HG02938 (cell line): ENCODE measurements around the gene SLC35G2.
"Not testable (repeated sequence)": the region's sequence is repeated elsewhere in the genome, so short reads cannot be mapped to it uniquely, and the experiment has no call there.

ENCODE experiments used
- ATAC-seq: cut with Tn5 transposase; IDR thresholded peaks from one replicate; pipeline ENCODE4 v1.9.1; 2021; ENCODE audit warnings: mild to moderate bottlenecking, moderate library complexity; ENCODE audit not compliant: unreplicated experiment

SLC35G2 gene

DNA sequence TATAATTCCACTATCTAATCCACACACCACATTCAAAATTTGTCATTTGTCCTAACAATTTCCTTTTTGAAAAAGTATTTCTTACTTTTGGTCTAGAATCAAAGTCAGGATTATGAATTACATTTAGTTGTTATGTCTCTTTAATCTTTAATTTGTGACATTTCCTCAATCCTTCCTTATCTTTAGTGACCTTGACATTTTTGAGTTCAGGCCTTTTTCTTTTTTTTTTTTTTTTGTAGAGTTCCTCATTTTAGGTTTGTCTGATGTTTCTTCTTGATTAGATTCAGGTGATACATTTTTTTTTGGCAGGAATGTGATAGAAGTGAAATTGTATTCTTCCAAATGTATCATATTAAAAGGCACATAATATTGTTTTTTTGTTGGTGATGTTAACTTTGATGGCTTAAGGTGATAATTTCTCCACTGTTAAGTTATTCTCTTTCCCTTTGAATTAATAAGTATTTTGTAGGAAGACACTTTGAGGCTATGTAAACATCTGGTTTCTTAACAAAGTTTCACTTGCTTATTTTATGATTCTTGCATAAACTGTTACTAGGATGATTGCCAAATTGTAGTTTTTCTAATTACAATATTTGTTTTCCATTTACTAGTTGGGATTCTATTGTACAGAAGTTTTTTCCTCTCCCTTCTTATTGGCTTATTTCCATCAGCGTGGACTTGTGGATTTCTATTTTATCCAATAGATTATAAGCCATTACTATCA lies 16.3 kb downstream of the SLC35G2 start:
- no peak for ATAC-seq

DNA sequence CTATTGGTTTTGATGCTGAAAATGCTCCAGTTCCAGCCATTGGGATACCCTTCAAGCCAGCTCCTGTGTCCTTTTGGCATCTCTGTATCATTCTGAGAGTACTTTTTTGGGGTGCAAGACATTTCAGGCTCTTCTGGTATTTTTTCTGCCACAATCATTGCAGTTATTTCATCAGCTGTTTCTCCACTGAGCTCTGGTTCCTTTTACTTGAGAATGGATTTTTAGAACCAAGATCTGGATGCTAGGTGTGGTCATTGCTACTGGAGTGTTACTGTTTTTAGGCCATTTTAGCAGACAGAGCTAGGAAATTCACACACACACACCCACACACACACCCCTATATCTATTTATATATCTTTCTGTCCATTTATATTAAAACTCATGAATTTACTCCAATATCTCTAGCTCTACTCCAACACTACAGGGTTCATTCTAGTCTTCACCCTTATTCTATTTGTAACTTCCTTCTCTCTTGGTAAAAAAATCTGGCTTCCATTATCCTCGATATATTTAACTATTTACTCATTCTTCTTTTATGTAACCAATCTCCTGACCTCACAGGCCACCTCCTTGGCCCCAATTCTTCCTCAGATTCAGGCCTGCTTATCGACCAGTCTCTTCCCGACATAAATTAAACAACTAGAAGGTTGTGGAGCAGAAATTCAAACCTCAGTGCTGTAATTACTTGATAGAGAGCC lies 17.0 kb downstream of the SLC35G2 start:
- ATAC-seq, result no peak

DNA sequence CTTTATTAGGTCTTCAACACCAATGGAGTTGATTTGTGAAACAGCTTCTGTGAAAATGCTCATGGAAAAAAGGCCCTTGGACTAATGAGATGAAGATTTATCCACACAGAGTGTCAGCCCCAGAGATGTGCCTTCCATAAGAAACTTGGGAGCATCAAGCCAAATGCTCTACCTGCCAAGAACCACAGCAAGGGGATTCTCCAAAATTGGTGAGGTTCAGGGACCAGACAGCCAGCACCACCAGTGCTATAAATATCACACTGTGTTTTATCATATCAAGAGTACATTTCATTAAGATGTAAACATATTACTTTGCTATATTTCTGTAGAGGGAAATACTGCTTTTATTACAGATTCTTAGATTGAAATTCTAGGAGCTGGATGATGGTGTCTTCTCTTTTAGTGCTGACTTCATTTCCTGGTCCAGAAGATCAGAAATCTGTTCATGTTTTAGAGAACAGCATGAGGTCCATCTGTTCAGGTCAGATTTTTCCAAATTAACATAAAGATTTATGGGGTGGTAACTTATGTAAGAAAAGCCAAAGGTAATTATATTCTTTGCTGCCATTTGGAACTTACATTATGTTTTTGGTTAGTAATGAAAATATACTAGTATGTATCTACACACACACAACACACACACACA lies 17.7 kb downstream of the SLC35G2 start:
- no peak for ATAC-seq

GRCh38 chr3:136838641-136839555 lies 20.0 kb downstream of the SLC35G2 start:
- ATAC-seq, result no peak

DNA sequence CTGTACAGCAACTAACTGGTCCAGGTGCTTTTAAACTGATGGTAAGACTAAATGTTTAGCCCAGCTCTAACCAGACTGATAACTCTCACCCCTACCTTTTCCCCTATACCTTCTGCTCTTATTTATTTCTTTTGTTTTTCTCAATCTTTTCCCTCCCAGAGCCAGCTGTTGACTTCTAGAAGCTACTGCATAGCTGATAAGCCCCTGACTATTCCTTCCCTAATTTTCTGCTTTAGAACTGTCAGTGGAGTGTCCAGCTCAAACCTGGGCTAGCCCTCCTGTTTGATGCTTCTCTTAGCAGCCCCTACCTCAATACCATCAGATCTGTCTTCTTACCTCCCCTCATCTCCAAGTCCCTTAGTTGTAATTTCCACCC lies 20.6 kb downstream of the SLC35G2 start:
- ATAC-seq, result no peak

- no peak for ATAC-seq
Observed at GRCh38 chr3:136840252-136840651, 21.3 kb downstream of the SLC35G2 start.

- no peak for ATAC-seq
Observed at GRCh38 chr3:136842294-136842693, 23.4 kb downstream of the SLC35G2 start.

DNA sequence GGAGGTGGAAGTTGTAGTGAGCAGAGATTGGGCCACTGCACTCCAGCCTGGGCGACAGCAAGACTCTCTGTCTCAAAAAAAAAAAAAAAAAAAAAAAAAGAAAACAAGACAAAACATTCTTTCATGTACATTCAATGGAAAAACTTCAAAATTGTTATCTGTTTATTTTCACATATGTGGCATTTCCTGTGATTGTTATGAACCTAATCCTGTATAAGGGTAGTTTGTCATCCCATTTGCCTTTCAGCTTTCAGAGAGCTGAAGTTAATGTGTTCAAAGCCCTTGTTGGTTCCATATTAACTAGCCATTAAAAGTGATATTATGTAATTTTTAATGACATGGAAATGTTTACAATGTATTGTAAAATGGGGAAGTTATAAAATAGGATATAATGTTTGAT lies 25.8 kb downstream of the SLC35G2 start:
- no peak for ATAC-seq

GRCh38 chr3:136852180-136852579 lies 33.3 kb downstream of the SLC35G2 start:
- ATAC-seq, result no peak

GRCh38 chr3:136856665-136857064 lies 37.7 kb downstream of the SLC35G2 start:
- no peak for ATAC-seq

GRCh38 chr3:136858381-136858780 lies 39.5 kb downstream of the SLC35G2 start:
- no peak for ATAC-seq

- no peak for ATAC-seq
Observed at GRCh38 chr3:136860541-136860940, 41.6 kb downstream of the SLC35G2 start.

DNA sequence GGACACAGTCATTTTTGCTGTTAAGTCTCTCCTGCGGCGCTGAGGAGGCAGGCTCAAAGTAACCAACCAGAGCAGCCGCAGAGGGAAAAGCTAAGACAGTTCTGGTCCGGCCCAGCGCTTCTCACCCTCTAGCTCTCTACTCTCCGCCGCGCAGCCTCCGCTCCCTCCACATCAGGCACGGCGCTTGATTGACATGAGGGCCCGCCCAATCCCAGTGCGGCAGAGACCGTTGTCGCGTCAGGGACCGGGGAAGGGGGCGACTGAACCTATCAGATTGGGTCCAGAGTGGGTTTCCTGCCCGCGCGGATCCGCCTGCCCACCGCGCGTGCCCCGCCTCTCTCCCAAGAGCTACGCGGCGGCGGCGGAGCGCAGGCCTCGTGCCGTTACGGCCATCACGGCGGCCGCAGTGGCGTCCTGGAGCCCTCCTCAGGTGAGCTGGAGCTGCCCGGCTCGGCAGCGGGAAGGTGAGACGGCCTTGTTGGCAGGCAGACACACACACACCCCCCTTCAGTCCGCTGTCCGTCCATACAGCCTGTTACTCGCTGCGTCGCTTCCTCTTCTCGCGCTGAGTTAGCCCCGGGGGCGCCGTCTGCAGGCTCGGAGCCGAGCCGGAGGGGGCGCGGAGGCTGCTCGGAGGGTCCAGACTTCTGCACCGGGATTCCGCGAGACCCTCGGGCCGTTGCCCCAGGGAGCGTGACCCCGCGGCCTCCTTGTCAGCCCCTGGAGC lies 43.1 kb downstream of the SLC35G2 start, which contains the start of gene NCK1:
TSS of gene NCK1 (plus strand) at position 319 of the 727 bp plus-strand sequence. CDS start 65,794 bp downstream, outside the sequence.
- peak; percentile 97 for ATAC-seq

DNA sequence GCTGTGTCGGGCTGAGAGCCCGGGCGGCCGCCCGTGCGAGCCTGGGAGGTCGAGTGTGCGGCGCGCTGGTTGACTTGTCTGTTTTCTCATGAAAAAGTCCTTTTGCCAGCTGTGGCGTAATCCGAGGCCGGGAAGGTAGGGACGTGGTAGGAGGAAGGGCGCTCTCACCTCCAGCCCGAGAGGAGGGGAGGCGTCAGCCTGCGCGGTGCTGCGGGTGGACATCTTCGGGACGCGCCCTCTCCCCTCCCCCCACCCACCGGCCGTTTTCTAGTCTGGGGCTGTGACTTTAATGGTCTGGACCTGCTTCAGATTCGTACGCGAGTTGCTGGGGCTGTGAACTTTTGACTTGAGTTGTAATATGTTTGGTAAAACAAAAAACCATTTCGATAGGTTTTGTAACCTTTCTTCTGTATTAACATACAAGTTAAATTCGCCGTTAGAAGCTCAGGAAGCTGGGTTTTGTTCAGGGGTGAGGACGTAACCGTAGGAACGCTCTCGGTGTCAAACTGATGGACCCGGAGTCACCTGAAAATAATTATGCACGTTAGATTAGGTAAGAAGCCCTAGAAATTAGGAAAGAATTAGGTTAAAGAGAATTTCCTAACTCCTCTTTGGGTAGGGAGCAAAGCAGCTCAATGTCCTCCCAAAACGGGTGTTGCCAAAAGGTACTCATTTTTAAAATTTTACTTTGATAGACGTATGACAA lies 43.8 kb downstream of the SLC35G2 start:
- ATAC-seq, result peak; percentile 8

GRCh38 chr3:136869282-136869681 lies 50.4 kb downstream of the SLC35G2 start:
- ATAC-seq, result no peak

DNA sequence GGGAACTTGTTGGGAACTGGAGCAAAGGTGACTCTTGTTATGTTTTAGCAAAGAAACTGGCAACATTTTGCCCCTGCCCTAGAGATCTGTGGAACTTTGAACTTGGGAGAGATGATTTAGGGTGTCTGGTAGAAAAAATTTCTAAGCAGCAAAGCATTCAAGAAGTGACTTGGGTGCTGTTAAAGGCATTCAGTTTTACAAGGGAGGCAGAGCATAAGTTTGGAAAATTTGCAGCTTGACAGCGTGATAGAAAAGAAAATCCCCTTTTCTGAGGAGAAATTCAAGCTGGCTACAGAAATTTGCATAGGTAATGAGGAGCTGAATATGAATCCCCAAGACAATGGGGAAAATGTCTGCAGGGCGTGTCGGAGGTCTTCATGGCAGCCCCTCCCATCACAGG lies 53.3 kb downstream of the SLC35G2 start:
- ATAC-seq, result not testable (repeated sequence)

DNA sequence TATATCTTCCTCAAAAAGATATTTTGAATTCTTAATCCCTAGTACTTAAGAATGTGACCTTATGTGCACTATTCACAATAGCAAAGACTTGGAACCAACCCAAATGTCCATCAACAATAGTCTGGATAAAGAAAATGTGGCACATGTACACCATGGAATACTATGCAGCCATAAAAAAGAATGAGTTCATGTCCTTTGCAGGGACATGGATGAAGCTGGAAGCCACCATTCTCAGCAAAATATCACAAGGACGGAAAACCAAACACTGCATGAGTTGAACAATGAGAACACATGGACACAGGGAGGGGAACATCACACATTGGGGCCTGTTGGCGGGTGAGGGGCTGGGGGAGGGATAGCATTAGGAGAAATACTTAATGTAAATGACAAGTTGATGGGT lies 60.6 kb downstream of the SLC35G2 start:
- ATAC-seq, result not testable (repeated sequence)

DNA sequence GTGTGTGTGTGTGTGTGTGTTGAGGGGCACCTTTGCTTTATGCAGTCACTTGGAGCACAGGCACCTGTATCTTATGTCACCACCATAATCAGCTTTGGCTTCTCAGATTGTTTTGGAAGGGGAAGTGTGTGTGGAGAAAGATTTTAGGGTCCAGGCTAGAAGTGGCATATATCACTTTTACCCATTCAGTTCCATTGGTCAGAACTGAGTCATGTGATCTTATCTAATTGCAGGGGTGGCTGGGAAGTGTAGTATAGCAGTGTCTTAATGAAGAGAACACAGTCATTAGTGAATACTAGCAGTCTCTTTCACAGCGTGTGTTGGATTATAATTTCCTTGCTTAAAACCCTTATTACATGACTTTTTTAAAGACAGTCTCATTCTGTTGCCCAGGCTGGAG lies 63.6 kb downstream of the SLC35G2 start:
- ATAC-seq, result no peak

- ATAC-seq, result no peak
Observed at GRCh38 chr3:136883967-136884720, 65.2 kb downstream of the SLC35G2 start.
